ENCODE measurements around the gene ID4.

Gene ID4

GRCh38 chr6:19812512-19813119 lies 24.6 kb upstream of the ID4 start:
- Histone ChIP-seq H3K4me2 (ENCODE audit: insufficient read depth, low read length) (no peak overlapping the region), H3K4me1 (ENCODE audit: insufficient read depth, low read length) (no peaks in the 10 kb centered on the region), H3K4me3 (ENCODE audit: low read depth in 1 of 2, low read length in 2 of 2) (no peak overlapping the region), H3K36me3 (ENCODE audit: insufficient read depth, low read length) (no peaks in the 10 kb centered on the region), H3K27me3 (ENCODE audit: insufficient read depth, low read length, poor library complexity) (no peaks in the 10 kb centered on the region), H2AFZ (ENCODE audit: low read depth, low read length) (no peak overlapping the region), H4K20me1 (ENCODE audit: insufficient read depth, low read length) (no peaks in the 10 kb centered on the region), H3K79me2 (ENCODE audit: insufficient read depth, low read length) (no peaks in the 10 kb centered on the region), H3K27ac (ENCODE audit: low read length) (no peak overlapping the region), H3K9ac (ENCODE audit: low read depth, low read length) (no peak overlapping the region), H3K9me3 (ENCODE audit: insufficient read depth, low read length, severe bottlenecking) (no peaks in the 10 kb centered on the region)
- ATAC-seq (ENCODE audit: insufficient read depth, low read depth) (no peak), DNase-seq (no peak)
- TF ChIP-seq CTCF (IDR thresholded peaks at IDR 0.05; ENCODE audit: borderline replicate concordance, extremely low read depth, low read length, poor library complexity, severe bottlenecking), result no peak
- TF ChIP-seq EZH2 (IDR thresholded peaks at IDR 0.05; ENCODE audit: borderline replicate concordance, low read depth, low read length, severe bottlenecking), result no peak

- Histone ChIP-seq H3K4me3 (ENCODE audit: low read depth in 1 of 2, low read length in 2 of 2) (no peak overlapping the region), H3K4me1 (ENCODE audit: insufficient read depth, low read length) (no peaks in the 10 kb centered on the region), H4K20me1 (ENCODE audit: insufficient read depth, low read length) (no peaks in the 10 kb centered on the region), H3K36me3 (ENCODE audit: insufficient read depth, low read length) (no peaks in the 10 kb centered on the region), H3K4me2 (ENCODE audit: insufficient read depth, low read length) (no peak overlapping the region), H3K79me2 (ENCODE audit: insufficient read depth, low read length) (no peaks in the 10 kb centered on the region), H2AFZ (ENCODE audit: low read depth, low read length) (no peak overlapping the region), H3K9ac (ENCODE audit: low read depth, low read length) (no peak overlapping the region), H3K27ac (ENCODE audit: low read length) (no peak overlapping the region), H3K27me3 (ENCODE audit: insufficient read depth, low read length, poor library complexity) (no peaks in the 10 kb centered on the region), H3K9me3 (ENCODE audit: insufficient read depth, low read length, severe bottlenecking) (no peaks in the 10 kb centered on the region)
- ATAC-seq (ENCODE audit: insufficient read depth, low read depth), result no peak
- DNase-seq, result no peak
- TF ChIP-seq CTCF (IDR thresholded peaks at IDR 0.05; ENCODE audit: borderline replicate concordance, extremely low read depth, low read length, poor library complexity, severe bottlenecking), result no peak
- TF ChIP-seq EZH2 (IDR thresholded peaks at IDR 0.05; ENCODE audit: borderline replicate concordance, low read depth, low read length, severe bottlenecking), result no peak
These were observed 18.4 kb upstream of the ID4 start for GRCh38 chr6:19818805-19819204.

- no peak overlapping the region for H3K4me2 ChIP-seq (ENCODE audit: insufficient read depth, low read length)
- no peak overlapping the region for H2AFZ ChIP-seq (ENCODE audit: low read depth, low read length)
- no peaks in the 10 kb centered on the region for H4K20me1 ChIP-seq (ENCODE audit: insufficient read depth, low read length)
- H3K27me3 ChIP-seq (ENCODE audit: insufficient read depth, low read length, poor library complexity), result no peaks in the 10 kb centered on the region
- H3K9me3 ChIP-seq (ENCODE audit: insufficient read depth, low read length, severe bottlenecking), result no peaks in the 10 kb centered on the region
- no peaks in the 10 kb centered on the region for H3K36me3 ChIP-seq (ENCODE audit: insufficient read depth, low read length)
- no peaks in the 10 kb centered on the region for H3K79me2 ChIP-seq (ENCODE audit: insufficient read depth, low read length)
- no peak overlapping the region for H3K9ac ChIP-seq (ENCODE audit: low read depth, low read length)
- ATAC-seq (ENCODE audit: insufficient read depth, low read depth) (no peak), DNase-seq (no peak)
- H3K27ac ChIP-seq (ENCODE audit: low read length), result no peak overlapping the region
- H3K4me3 ChIP-seq (ENCODE audit: low read depth in 1 of 2, low read length in 2 of 2), result no peak overlapping the region
- no peaks in the 10 kb centered on the region for H3K4me1 ChIP-seq (ENCODE audit: insufficient read depth, low read length)
- TF ChIP-seq CTCF (IDR thresholded peaks at IDR 0.05; ENCODE audit: borderline replicate concordance, extremely low read depth, low read length, poor library complexity, severe bottlenecking), result no peak
- no peak for TF ChIP-seq EZH2 (IDR thresholded peaks at IDR 0.05; ENCODE audit: borderline replicate concordance, low read depth, low read length, severe bottlenecking)
These were observed 12.9 kb upstream of the ID4 start for GRCh38 chr6:19824058-19824807.

All from DND-41 (cell line).